Stimulated activated naive CD4-positive, alpha-beta T cell treated with Interleukin-2 at 50 U/mL for 16 hours (primary cell): Measurements from ENCODE around the gene PPP1R9A.
"Not testable (repeated sequence)": the region's sequence is repeated elsewhere in the genome, so short reads cannot be mapped to it uniquely, and the experiment has no call there.

Experiments
- DNase-seq: peaks from one replicate; lab custom pipeline; 2025; lab: John Stamatoyannopoulos, UW

PPP1R9A gene

GRCh38 chr7:94975336-94975735, 67.9 kb downstream of the PPP1R9A start:
- DNase-seq = no peak

- no peak for DNase-seq
These were observed 73.2 kb downstream of the PPP1R9A start for GRCh38 chr7:94980418-94981142.

DNA sequence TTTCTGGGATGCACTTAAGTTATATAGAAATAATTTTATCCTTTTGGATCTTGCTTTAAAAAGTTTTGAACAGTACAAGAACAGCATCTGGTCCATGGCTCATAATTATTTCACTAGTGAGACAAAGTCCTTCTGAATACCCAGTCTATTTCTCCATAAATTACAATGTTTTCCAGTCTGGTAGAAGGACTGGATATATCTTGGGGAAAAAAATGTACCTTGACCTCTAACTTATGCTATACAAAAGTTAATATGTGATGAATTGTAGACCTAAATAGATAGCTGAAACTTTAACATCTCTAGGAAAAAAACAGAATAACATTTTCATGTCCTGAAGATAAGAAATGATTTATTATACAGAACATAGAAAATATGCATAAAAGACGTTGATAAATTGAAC, 88.5 kb downstream of the PPP1R9A start:
- no peak for DNase-seq

GRCh38 chr7:94996369-94996768, 89.0 kb downstream of the PPP1R9A start:
- no peak for DNase-seq

DNA sequence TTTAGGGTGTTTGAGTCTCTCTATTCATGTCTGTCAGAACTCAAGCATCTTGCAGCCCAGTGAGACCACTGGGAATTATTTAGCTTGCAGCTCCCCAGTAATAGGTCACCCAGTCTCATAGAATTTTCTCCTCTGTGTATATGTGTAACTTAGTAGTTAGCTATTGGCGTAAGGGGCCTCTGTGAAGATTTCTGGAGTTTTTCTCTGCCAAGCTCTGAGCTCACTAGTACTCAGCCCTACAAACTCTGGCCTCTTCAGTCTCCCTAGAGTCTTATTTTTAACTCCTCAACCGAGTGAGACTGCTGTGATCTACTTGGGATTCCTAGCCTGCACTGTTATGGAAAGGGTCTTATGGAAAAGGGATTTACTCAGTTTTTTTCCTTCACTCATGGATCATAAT, 90.2 kb downstream of the PPP1R9A start:
- no peak for DNase-seq

DNA sequence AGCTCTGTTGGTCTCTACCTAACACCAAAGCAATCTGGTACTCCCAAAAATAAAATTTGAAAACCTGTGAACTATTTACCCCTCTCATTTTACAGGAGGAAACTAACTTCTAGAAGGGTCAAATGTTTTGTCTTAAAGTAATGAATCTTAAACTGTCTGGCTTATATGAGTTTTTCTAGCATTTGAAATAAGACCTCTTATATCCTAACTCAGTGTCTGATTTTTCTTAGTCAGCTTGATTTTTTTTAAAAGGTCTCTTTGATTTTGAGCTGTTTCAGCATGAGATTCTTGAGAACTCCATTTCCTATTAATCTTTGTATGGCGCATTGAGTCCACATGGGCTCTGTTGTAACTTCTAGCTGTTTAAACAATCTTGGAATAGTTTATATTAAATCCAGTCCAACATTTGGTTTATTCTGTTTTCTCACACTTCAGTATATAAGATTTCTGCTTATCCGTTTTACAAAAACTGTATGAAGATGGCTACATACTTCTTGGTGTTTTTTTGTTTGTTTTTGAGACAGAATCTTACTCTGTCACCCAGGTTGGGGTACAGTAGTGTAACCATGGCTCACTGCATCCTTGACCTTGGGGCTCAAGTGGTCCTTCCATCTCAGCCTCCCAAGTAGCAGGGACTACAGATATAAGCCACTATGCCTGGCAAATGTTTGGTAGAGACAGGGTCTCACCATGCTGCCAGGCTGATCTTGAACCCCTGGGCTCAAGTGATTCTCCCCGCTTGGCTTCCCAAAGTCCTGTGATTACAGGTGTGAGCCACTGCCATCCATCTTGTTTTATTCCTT, 91.1 kb downstream of the PPP1R9A start:
- DNase-seq = no peak

DNA sequence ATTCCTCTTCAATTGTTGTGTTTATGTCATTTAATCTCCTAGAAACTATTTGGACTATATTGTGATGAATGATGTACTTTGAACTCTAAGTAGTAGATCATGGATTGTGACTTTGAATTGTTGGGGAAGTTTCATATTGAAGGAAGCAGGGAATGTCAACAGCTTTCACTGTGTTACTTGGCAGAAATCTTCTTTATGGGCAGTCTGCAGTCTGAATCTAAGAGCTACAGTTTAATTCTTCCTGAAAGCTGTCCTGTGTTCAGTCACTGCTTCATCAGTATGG, 91.6 kb downstream of the PPP1R9A start:
- no peak for DNase-seq

DNA sequence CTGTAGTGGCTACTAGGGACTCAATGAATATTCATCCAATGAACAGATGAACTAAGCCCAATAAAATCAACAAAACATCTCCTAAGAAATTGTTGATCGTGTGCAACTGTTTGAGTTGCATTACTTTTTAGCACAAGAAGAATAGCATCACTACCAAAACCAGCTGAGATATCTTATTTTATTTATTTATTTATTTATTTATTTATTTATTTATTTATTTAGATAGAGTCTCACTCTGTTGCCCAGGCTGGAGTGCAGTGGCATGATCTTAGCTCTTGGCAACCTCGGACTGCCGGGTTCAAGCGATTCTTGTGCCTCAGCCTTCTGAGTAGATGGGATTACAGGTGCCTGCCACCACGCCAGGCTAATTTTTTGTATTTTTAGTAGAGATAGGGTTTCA, 92.2 kb downstream of the PPP1R9A start:
- DNase-seq = not testable (repeated sequence)

GRCh38 chr7:95001258-95001657, 93.9 kb downstream of the PPP1R9A start:
- no peak for DNase-seq

- DNase-seq = no peak
These were observed 94.6 kb downstream of the PPP1R9A start for GRCh38 chr7:95001815-95002561.

GRCh38 chr7:95002775-95003174, 95.4 kb downstream of the PPP1R9A start:
- DNase-seq = no peak

- DNase-seq = no peak
These were observed 97.3 kb downstream of the PPP1R9A start for GRCh38 chr7:95004618-95005247.

GRCh38 chr7:95006010-95006409, 98.6 kb downstream of the PPP1R9A start:
- no peak for DNase-seq

DNA sequence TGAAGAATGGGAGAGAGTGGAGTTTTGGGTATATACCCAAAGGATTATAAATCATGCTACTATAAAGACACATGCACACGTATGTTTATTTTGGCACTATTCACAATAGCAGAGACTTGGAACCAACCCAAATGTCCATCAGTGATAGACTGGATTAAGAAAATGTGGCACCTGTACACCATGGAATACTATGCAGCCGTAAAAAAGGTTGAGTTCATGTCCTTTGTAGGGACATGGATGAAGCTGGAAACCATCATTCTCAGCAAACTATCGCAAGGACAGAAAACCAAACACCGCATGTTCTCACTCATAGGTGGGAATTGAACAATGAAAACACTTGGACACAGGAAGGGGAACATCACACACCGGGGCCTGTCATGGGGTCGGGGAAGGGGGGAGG, 101.4 kb downstream of the PPP1R9A start:
- not testable (repeated sequence) for DNase-seq

DNA sequence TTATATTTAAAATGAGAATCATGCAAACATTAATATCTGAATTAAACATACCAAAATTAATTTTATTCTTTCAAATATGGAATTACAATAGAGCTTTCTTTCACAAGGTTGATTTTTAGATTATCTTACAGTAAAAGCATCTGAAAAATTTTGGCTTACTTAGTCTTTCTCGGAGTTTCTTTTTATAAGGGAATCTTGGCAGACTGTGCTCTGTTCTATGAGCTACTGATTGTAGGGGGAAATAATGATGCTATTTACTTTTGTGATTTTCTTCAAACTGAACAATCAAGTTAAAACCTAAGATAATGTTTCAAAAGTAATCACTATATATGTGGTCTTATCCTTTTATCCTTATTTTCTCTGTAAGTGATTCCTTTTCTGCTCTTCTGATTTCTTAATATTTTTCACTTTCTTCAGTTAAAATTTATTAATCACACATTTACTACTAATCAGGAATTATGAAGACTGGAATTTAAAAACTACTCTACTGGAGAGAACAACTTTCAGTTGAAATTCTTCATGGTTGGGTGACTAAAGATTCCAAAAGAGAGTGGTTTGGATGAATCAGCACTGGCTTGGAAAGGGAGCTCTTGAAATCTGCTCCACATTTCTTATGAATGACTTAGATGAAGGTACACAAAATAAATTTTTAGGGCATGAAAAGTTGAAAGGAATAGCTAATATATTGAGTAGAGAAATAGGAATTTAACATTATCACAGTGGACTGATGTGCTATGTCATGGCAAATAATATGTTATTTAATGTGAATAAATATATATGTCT, 103.9 kb downstream of the PPP1R9A start:
- DNase-seq = no peak

DNA sequence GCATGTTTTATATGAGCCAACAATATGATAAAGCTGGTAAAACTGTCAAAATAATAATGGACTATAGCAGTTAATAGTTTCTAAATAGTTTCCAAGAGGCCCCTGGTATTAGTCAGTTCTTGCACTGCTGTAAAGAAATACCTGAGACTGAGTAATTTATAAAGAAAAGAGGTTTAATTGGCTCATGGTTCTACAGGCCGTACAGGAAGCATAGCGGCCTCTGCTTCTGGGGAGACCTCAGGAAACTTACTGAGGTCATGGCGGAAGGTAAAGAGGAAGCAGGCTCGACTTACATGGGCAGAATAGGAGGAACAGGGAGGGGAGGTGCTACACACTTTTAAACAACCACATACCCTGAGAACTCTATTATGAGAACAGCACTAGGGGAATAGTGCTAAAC, 104.6 kb downstream of the PPP1R9A start:
- DNase-seq = no peak

- no peak for DNase-seq
These were observed 110.6 kb downstream of the PPP1R9A start for GRCh38 chr7:95018021-95018420.

DNA sequence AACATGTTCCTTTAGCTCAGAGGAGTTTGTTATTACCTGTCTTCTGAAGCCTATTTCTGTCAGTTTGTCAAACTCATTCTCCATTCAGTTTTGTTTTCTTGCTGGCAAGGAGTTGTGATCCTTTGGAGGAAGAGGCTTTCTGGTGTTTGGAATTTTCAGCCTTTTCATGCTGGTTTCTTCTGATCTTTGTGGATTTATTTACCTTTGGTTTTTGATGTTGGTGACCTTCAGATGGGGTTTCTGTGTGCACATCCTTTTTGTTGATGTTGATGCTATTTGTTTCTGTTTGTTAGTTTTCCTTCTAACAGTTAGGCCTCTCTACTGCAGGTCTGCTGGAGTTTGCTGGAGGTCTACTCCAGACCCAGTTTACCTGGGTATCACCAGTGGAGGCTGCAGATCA, 118.6 kb downstream of the PPP1R9A start:
- no peak for DNase-seq

DNA sequence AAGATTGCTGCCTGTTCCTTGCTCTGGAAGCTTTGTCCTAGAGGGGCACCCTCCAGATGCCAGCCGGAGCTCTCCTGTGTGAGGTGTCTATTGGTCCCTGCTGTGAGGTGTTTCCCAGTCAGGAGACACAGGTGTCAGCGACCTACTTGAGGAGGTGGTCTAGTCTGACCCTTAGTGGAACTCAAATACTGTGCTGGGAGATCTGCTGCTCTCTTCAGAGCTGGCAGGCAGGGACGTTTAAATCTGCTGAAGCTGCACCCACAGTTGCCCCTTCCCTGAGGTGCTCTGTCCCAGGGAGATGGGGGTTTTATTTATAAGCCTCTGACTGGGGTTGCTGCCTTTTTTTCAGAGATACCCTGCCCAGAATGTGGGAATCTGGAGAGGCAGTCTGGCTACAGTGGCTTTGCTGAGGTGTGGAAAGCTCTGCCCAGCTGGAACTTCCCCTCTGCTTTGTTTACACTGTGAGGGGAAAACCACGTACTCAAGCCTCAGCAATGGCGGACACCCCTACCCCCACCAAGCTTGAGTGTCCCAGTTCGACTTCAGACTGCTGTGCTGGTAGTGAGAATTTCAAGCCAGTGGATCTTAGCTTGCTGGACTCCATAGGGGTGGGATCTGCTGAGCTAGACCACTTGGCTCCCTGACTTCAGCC, 119.2 kb downstream of the PPP1R9A start:
- no peak for DNase-seq

- no peak for DNase-seq
These were observed 120.0 kb downstream of the PPP1R9A start for GRCh38 chr7:95027234-95027872.

DNA sequence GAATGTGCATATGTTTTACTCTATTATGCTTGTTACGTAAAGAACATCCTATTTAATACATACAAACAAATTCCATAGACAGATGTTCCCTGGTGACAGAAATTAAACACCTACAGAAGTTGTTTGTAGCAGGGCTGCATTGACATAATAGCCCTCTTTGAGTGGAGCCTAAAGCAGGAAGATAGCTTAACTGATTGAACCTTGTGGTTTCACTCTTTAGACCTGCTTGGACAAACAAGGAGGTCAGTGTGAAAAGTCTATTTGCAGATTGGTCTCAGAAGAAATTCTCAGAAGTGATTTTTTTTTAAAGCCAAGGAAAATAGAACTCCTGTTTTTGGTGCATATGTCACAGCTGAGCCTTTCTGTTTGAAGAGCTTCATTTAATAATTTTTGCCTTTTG, 121.3 kb downstream of the PPP1R9A start:
- DNase-seq = no peak
